HepG2 (cell line): ENCODE results near the gene DDOST. TPM values are rescaled to one million over a fixed set of nuclear protein-coding genes. Genes with fewer than 3 reads are reported as not detected.
A peak's percentile ranks its signal among the peaks of the same experiment; 100 is the strongest.

Experiments used
- HDAC1 ChIP-seq: sonication (generic); formaldehyde crosslinking; IDR thresholded peaks from 2 replicates; pipeline ENCODE4 v1.5.1; 2020; ENCODE audit warnings: mild to moderate bottlenecking, missing genetic modification reagents
- HOXA3 ChIP-seq: sonication (generic); formaldehyde crosslinking; IDR thresholded peaks from 2 replicates; pipeline ENCODE4 v1.5.0; 2020; ENCODE audit warnings: missing genetic modification reagents
- MED13 ChIP-seq: sonication (generic); formaldehyde crosslinking; IDR thresholded peaks from 2 replicates; pipeline ENCODE4 v1.5.0; 2020; ENCODE audit warnings: missing genetic modification reagents
- NPAS2 ChIP-seq: sonication (generic); formaldehyde crosslinking; IDR thresholded peaks from 2 replicates; pipeline ENCODE4 v1.8.0; 2022; ENCODE audit warnings: mild to moderate bottlenecking, missing genetic modification reagents, borderline replicate concordance
- RFXANK ChIP-seq: IDR thresholded peaks from 2 replicates; pipeline ENCODE4 v1.6.1; 2016
- SIX4 ChIP-seq: sonication (generic); formaldehyde crosslinking; IDR thresholded peaks from 2 replicates; pipeline ENCODE4 v1.4.0; 2020; ENCODE audit warnings: missing genetic modification reagents
- TOPORS ChIP-seq: sonication (generic); formaldehyde crosslinking; IDR thresholded peaks from 2 replicates; pipeline ENCODE4 v1.8.0; 2023; ENCODE audit warnings: mild to moderate bottlenecking, missing genetic modification reagents
- ZBTB7B ChIP-seq: sonication (generic); formaldehyde crosslinking; IDR thresholded peaks from 2 replicates; pipeline ENCODE4 v1.4.0; 2020; ENCODE audit warnings: missing genetic modification reagents
- ZC3H4 ChIP-seq: sonication (generic); formaldehyde crosslinking; IDR thresholded peaks from 2 replicates; pipeline ENCODE4 v1.4.0; 2020; ENCODE audit warnings: missing genetic modification reagents, borderline replicate concordance
- ZNF160 ChIP-seq: sonication (generic); formaldehyde crosslinking; IDR thresholded peaks from 2 replicates; pipeline ENCODE4 v1.8.0; 2022; ENCODE audit warnings: mild to moderate bottlenecking, inconsistent platforms, missing genetic modification reagents
- ZNF34 ChIP-seq: sonication (generic); formaldehyde crosslinking; IDR thresholded peaks from 2 replicates; pipeline ENCODE4 v1.4.0; 2020; ENCODE audit warnings: mild to moderate bottlenecking, missing genetic modification reagents, borderline replicate concordance
- ZNF580 ChIP-seq: IDR thresholded peaks from 2 replicates; pipeline ENCODE4 v1.6.1; 2016; ENCODE audit warnings: low read depth, borderline replicate concordance
- ZNF644 ChIP-seq: IDR thresholded peaks from 2 replicates; pipeline ENCODE4 v1.6.1; 2016; ENCODE audit warnings: low read depth
- ZNF670 ChIP-seq: sonication (generic); formaldehyde crosslinking; IDR thresholded peaks from 2 replicates; pipeline ENCODE4 v1.8.0; 2022; ENCODE audit warnings: mild to moderate bottlenecking, missing genetic modification reagents, borderline replicate concordance
- ZNF704 ChIP-seq: sonication (generic); formaldehyde crosslinking; IDR thresholded peaks from 2 replicates; pipeline ENCODE4 v1.8.1; 2023; ENCODE audit warnings: mild to moderate bottlenecking, inconsistent platforms, moderate library complexity, missing genetic modification reagents, borderline replicate concordance
- ZSCAN9 ChIP-seq: IDR thresholded peaks from 2 replicates; pipeline ENCODE4 v1.6.1; 2016; ENCODE audit warnings: borderline replicate concordance
- polyA plus RNA-seq, 8 experiments: library from polyadenylated mRNA; depleted of rRNA in 3 of 8; stranded (reverse) in 7 of 8; unstranded in 1 of 8; fragments of >200 nt; fragmentation: Illumina TruSeq in 4 of 8; extraction: Trizol in 4 of 8; gene quantifications; 2 replicates each; pipeline versions ENCODE4 v1.2.1 to v1.2.3, GENCODE V29; 2011 to 2016; ENCODE audit warnings: low read depth in 4 of 8, missing spikeins in 1 of 8, mixed read lengths in 1 of 8; ENCODE audit not compliant: insufficient read depth in 1 of 8
- total RNA-seq, 5 experiments: library from RNA; depleted of rRNA; stranded (reverse); fragments of >200 nt; fragmentation: Illumina TruSeq; extraction: Trizol; gene quantifications; 2 replicates each; pipeline ENCODE4 v1.2.3, GENCODE V29; 2016; ENCODE audit warnings: low read depth in 1 of 5
- TF ChIP-seq, protein P1 (sequence below): sonication (generic); formaldehyde crosslinking; IDR thresholded peaks from 2 replicates; pipeline ENCODE4 v1.4.0; 2020; ENCODE audit warnings: mild to moderate bottlenecking, missing genetic modification reagents
- TF ChIP-seq, protein P2 (sequence below): sonication (generic); formaldehyde crosslinking; IDR thresholded peaks from 2 replicates; pipeline ENCODE4 v1.4.0; 2020; ENCODE audit warnings: missing genetic modification reagents, borderline replicate concordance

The DDOST gene
- total and polyA plus RNA-seq, 2 of the 13 experiments (the other 11 are each of a cell fraction or from before 2014, with no cell fraction given), result 335 to 494 TPM

DNA sequence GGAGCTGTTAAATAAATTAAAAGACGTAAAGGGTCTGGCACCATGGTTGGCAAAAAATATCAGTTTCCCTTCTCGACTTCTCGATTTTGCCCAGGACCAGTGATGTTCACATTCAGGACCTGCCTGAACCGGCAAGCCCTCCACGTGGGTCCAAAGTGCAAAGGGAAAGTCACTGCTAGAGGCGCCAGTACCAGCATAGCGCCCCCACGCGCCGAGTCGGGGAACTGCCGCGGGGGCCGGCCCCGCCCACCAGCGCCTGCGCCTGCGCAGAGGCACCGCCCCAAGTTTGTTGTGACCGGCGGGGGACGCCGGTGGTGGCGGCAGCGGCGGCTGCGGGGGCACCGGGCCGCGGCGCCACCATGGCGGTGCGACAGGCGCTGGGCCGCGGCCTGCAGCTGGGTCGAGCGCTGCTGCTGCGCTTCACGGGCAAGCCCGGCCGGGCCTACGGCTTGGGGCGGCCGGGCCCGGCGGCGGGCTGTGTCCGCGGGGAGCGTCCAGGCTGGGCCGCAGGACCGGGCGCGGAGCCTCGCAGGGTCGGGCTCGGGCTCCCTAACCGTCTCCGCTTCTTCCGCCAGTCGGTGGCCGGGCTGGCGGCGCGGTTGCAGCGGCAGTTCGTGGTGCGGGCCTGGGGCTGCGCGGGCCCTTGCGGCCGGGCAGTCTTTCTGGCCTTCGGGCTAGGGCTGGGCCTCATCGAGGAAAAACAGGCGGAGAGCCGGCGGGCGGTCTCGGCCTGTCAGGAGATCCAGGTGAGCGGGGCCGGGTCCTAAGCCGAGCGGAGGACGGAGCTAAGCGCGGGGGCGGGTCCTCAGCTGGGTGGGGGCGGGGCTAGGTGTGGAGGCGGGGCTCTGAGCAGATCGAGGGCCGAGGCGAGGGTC, 27.7 kb downstream of the DDOST start, which contains the start of gene PINK1 (continued):
- TF ChIP-seq RFXANK (CRISPR knock-in tag) (peak; percentile 80; the same call in 1 of the 2 replicates), NPAS2 (CRISPR knock-in tag) (no peak), ZNF704 (no peak), SIX4 (no peak), ZNF644 (CRISPR knock-in tag) (0 out of 2 replicates have a peak, but pooled peaks have one; percentile 39), TOPORS (CRISPR knock-in tag) (no peak), MED13 (CRISPR knock-in tag) (no peak), ZNF670 (peak; percentile 64; the same call in 1 of the 2 replicates), ZNF34 (CRISPR knock-in tag) (no peak), ZBTB7B (no peak), HDAC1 (CRISPR knock-in tag) (peak; percentile 83), ZNF580 (CRISPR knock-in tag) (0 out of 2 replicates have a peak, but pooled peaks have one; percentile 68), ZSCAN9 (CRISPR knock-in tag) (peak; percentile 71; the same call in 1 of the 2 replicates), ZC3H4 (CRISPR knock-in tag) (no peak), HOXA3 (CRISPR knock-in tag) (peak; percentile 42; the same call in 1 of the 2 replicates), ZNF160 (CRISPR knock-in tag) (no peak)
- TF ChIP-seq, protein P1, sequence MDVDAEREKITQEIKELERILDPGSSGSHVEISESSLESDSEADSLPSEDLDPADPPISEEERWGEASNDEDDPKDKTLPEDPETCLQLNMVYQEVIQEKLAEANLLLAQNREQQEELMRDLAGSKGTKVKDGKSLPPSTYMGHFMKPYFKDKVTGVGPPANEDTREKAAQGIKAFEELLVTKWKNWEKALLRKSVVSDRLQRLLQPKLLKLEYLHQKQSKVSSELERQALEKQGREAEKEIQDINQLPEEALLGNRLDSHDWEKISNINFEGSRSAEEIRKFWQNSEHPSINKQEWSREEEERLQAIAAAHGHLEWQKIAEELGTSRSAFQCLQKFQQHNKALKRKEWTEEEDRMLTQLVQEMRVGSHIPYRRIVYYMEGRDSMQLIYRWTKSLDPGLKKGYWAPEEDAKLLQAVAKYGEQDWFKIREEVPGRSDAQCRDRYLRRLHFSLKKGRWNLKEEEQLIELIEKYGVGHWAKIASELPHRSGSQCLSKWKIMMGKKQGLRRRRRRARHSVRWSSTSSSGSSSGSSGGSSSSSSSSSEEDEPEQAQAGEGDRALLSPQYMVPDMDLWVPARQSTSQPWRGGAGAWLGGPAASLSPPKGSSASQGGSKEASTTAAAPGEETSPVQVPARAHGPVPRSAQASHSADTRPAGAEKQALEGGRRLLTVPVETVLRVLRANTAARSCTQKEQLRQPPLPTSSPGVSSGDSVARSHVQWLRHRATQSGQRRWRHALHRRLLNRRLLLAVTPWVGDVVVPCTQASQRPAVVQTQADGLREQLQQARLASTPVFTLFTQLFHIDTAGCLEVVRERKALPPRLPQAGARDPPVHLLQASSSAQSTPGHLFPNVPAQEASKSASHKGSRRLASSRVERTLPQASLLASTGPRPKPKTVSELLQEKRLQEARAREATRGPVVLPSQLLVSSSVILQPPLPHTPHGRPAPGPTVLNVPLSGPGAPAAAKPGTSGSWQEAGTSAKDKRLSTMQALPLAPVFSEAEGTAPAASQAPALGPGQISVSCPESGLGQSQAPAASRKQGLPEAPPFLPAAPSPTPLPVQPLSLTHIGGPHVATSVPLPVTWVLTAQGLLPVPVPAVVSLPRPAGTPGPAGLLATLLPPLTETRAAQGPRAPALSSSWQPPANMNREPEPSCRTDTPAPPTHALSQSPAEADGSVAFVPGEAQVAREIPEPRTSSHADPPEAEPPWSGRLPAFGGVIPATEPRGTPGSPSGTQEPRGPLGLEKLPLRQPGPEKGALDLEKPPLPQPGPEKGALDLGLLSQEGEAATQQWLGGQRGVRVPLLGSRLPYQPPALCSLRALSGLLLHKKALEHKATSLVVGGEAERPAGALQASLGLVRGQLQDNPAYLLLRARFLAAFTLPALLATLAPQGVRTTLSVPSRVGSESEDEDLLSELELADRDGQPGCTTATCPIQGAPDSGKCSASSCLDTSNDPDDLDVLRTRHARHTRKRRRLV (CRISPR knock-in tag), result no peak
- TF ChIP-seq, protein P2, sequence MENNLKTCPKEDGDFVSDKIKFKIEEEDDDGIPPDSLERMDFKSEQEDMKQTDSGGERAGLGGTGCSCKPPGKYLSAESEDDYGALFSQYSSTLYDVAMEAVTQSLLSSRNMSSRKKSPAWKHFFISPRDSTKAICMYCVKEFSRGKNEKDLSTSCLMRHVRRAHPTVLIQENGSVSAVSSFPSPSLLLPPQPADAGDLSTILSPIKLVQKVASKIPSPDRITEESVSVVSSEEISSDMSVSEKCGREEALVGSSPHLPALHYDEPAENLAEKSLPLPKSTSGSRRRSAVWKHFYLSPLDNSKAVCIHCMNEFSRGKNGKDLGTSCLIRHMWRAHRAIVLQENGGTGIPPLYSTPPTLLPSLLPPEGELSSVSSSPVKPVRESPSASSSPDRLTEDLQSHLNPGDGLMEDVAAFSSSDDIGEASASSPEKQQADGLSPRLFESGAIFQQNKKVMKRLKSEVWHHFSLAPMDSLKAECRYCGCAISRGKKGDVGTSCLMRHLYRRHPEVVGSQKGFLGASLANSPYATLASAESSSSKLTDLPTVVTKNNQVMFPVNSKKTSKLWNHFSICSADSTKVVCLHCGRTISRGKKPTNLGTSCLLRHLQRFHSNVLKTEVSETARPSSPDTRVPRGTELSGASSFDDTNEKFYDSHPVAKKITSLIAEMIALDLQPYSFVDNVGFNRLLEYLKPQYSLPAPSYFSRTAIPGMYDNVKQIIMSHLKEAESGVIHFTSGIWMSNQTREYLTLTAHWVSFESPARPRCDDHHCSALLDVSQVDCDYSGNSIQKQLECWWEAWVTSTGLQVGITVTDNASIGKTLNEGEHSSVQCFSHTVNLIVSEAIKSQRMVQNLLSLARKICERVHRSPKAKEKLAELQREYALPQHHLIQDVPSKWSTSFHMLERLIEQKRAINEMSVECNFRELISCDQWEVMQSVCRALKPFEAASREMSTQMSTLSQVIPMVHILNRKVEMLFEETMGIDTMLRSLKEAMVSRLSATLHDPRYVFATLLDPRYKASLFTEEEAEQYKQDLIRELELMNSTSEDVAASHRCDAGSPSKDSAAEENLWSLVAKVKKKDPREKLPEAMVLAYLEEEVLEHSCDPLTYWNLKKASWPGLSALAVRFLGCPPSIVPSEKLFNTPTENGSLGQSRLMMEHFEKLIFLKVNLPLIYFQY (CRISPR knock-in tag), result no peak; the same call in 1 of the 2 replicates
